HG02885 (cell line): ENCODE measurements around the gene PDIA2.
"Not testable (repeated sequence)": the region's sequence is repeated elsewhere in the genome, so short reads cannot be mapped to it uniquely, and the experiment has no call there.

Source experiments
- ATAC-seq: cut with Tn5 transposase; IDR thresholded peaks from one replicate; pipeline ENCODE4 v1.9.1; 2021; ENCODE audit warnings: mild to moderate bottlenecking; ENCODE audit not compliant: unreplicated experiment, poor library complexity

Gene PDIA2

GRCh38 chr16:321532-321931 is 38.6 kb downstream of the PDIA2 start:
- no peak for ATAC-seq

- ATAC-seq, result no peak
Measured at GRCh38 chr16:322476-323143, 39.6 kb downstream of the PDIA2 start.

DNA sequence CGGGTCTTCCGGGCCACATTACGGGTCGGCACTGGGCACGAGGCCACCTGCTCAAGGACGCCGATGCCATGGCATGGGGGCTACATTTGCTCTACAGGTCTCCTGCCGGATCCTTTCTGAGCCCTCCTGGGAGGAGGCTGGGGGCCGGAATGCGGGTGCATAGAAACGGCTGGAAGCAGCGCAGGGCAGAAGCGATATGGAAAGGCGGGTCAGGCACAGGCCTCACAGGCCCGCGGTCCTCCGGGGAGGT is 41.2 kb downstream of the PDIA2 start:
- ATAC-seq, result no peak

- ATAC-seq, result peak; percentile 41
Measured at GRCh38 chr16:324451-325334, 41.7 kb downstream of the PDIA2 start.

- ATAC-seq, result no peak
Measured at GRCh38 chr16:325375-326145, 42.6 kb downstream of the PDIA2 start.

DNA sequence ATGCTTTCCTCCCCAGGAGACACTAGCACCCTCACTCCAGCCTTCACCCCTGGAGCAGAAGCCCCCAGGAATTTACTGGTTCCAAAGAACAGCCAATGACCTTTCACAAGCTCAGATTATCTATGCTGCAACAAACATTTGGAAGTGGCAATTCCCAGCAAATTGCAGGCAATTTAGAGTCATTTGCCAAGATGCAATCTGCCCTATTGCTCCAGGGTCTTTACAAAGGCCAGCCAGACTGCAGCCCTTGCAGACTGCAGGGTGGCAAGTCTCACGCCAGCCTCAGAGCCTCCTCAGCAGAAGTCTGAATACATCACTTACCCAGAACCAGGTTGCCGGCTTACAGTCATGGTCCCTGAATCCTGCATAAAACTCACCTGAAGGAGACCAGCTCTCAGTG is 47.8 kb downstream of the PDIA2 start:
- ATAC-seq, result no peak

DNA sequence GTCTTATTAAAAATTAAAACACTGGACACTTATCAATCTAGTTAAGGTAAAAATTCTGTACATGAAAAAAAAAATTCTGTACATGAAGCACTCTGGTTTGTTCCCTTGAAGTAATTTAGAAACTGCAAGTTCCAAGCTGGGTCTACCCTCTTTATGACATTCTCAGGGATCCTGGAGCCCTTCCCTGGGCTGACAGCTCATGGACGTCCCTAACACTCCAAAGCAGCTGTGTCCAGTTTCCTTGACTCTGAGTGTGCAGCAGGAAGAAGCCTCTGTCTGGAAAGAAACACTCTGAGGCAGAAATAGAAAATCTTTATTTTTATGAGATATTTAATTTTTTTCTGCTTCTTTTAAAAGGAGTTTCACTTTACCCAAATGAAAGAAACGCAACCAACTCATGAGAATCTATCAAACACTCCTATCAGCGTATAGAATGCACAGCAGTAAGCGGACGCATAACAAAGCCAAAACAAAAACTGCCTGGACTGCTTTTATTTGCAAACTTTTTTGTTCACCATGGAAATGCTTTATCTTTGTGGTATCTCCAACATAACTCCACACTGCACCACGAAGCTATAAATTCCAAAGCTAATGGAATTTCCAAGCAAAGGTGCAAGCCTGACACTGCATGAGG is 48.3 kb downstream of the PDIA2 start:
- not testable (repeated sequence) for ATAC-seq

DNA sequence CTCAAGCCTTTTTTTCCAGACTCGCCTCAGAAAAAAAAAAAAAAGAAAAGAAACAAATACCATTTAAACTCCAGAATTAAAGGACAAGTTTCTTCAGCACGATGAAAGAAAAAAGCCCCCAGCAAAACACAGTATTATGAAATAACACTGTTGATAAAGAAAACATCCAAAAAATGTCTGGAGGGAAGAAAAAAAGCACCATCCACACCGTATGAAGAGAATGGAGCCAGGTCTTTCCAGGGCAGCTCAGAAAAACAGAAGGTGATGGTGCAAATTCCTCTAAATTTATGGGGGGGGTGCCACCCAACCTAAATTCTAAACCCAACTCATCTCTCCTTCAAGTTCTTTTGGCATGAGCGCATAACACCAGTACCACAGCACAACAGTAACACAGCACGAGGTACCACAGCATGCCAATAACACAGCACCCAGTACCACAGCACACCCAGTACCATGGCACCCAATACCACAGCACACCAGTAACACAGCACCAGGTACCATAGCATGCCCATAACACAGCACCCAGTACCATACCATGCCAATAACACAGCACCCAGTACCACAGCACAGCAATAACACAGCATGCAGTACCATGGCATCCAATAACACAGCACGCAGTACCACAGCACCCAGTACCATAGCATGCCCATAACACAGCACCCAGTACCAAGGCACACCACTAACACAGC is 50.6 kb downstream of the PDIA2 start:
- ATAC-seq, result no peak

DNA sequence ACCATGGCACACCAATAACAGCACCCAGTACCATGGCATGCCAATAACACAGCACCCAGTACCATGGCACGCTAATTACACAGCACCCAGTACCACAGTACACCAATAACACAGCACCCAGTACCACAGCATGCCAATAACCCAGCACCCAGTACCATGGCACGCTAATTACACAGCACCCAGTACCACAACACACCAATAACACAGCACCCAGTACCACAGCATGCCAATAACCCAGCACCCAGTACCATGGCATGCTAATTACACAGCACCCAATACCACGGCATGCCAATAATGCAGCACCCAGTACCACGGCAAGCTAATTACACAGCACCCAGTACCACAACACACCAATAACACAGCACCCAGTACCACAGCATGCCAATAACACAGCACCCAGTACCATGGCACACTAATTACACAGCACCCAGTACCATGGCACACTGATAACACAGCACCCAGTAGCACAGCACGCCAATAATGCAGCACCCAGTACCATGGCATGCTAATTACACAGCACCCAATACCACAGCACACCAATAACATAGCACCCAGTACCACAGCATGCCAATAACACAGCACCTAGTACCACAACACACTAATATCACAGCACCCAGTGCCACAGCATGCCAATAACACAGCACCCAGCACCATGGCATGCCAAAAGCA is 51.3 kb downstream of the PDIA2 start:
- not testable (repeated sequence) for ATAC-seq

DNA sequence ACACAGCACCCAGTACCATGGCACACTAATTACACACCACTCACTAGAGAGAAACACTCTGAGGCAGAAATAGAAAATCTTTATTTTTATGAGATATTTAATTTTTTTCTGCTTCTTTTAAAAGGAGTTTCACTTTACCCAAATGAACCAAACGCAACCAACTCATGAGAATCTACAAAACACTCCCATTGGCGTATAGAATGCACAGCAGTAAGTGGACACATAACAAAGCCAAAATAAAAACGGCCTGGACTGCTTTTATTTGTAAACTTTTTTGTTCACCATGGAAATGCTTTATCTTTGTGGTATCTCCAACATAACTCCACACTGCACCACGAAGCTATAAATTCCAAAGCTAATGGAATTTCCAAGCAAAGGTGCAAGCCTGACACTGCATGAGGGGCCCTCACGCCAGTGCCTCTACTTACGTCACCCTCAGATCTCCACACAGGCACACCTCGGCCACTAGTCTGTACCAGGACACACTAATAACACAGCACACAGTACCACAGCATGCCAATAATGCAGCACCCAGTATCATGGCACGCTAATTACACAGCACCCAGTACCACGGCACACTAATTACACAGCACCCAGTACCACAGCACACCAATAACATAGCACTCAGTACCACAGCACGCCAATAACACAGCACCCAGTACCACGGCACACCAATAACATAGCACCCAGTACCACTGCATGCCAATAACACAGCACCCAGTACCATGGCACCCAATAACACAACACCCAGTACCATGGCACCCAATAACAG is 52.1 kb downstream of the PDIA2 start:
- not testable (repeated sequence) for ATAC-seq

GRCh38 chr16:336269-336668 is 53.3 kb downstream of the PDIA2 start:
- ATAC-seq, result no peak
